WI38 (cell line): ENCODE measurements around the gene LAMB4.

Experiments
- H3K4me3 ChIP-seq: 2 replicates; pipeline ENCODE4 v1.5.1; 2011; ENCODE audit warnings: low read depth, mild to moderate bottlenecking, control low read depth, low read length
- CTCF ChIP-seq: IDR thresholded peaks from 2 replicates; pipeline ENCODE4 v1.5.1; 2012; ENCODE audit warnings: low read depth, mild to moderate bottlenecking, control low read depth, low read length

The LAMB4 gene

GRCh38 chr7:108051454-108051853 lies 78.7 kb downstream of the LAMB4 start:
- no peak overlapping the region for H3K4me3 ChIP-seq
- no peak for TF ChIP-seq CTCF

GRCh38 chr7:108049962-108050361 lies 80.2 kb downstream of the LAMB4 start:
- TF ChIP-seq CTCF: no peak
- no peak overlapping the region for H3K4me3 ChIP-seq

GRCh38 chr7:108048422-108048821 lies 81.7 kb downstream of the LAMB4 start:
- TF ChIP-seq CTCF: no peak

GRCh38 chr7:108046952-108047506 lies 83.1 kb downstream of the LAMB4 start:
- no peak overlapping the region for H3K4me3 ChIP-seq
- no peak for TF ChIP-seq CTCF

More at GRCh38 chr7:108048422-108048821, 81.7 kb downstream of the LAMB4 start:
- H3K4me3 ChIP-seq: no peak overlapping the region

- H3K4me3 ChIP-seq: no peak overlapping the region
- TF ChIP-seq CTCF: no peak
Observed at GRCh38 chr7:108045669-108046068, 84.5 kb downstream of the LAMB4 start.

- TF ChIP-seq CTCF: no peak
- no peak overlapping the region for H3K4me3 ChIP-seq
Observed at GRCh38 chr7:108045154-108045553, 85.0 kb downstream of the LAMB4 start.

GRCh38 chr7:108044345-108044744 lies 85.8 kb downstream of the LAMB4 start:
- TF ChIP-seq CTCF: no peak
- no peak overlapping the region for H3K4me3 ChIP-seq
